Uterus (tissue), 4 donors: Measurements from ENCODE around the gene PRPF19. TPM values are rescaled to one million over a fixed set of nuclear protein-coding genes. Genes with fewer than 3 reads are reported as not detected.

Experiments used
- DNase-seq, 2 donors: peaks; one replicate each; pipeline ENCODE4 v3.0.0-alpha.2; 2019 to 2020
- H3K27ac ChIP-seq, 2 donors: fragments of 200-600 bp; sonication (generic); 1 replicate in 1 of 2; 2 replicates in 1 of 2; pipeline ENCODE4 v1.5.1; 2016 to 2018
- H3K27me3 ChIP-seq, 2 donors: fragments of 200-600 bp; sonication (generic); one replicate each; pipeline ENCODE4 v1.5.1; 2018 to 2019; ENCODE audit warnings: control low read depth in 1 of 2
- H3K36me3 ChIP-seq, 2 donors: fragments of 200-600 bp; sonication (generic); one replicate each; pipeline ENCODE4 v1.5.1; 2019; ENCODE audit warnings: control low read depth in 1 of 2
- H3K4me1 ChIP-seq, 2 donors: fragments of 200-600 bp; sonication (generic); one replicate each; pipeline ENCODE4 v1.5.1; 2018 to 2019; ENCODE audit warnings: control low read depth in 1 of 2
- H3K4me3 ChIP-seq, 2 donors: fragments of 200-600 bp; sonication (generic); 1 replicate in 1 of 2; 2 replicates in 1 of 2; pipeline ENCODE4 v1.5.1; 2018 to 2019; ENCODE audit warnings: mild to moderate bottlenecking in 1 of 2
- H3K9me3 ChIP-seq, 2 donors: fragments of 200-600 bp; sonication (generic); one replicate each; pipeline ENCODE4 v1.5.1; 2019; ENCODE audit warnings: control low read depth in 1 of 2
- CTCF ChIP-seq, 4 experiments: fragments of 200-600 bp in 2 of 4; fragments of 450-650 bp in 2 of 4; sonication (generic) in 2 of 4; IDR thresholded peaks; one replicate each; pipeline ENCODE4 v1.5.1; 2016 to 2019; ENCODE audit warnings: antibody characterized with exemption in 4 of 4, mild to moderate bottlenecking in 2 of 4, moderate library complexity in 1 of 4
- POLR2A ChIP-seq, 2 donors: fragments of 450-650 bp; IDR thresholded peaks; one replicate each; pipeline ENCODE4 v1.6.1; 2016; ENCODE audit warnings: antibody characterized with exemption in 2 of 2, mild to moderate bottlenecking in 1 of 2, moderate library complexity in 1 of 2
- intact Hi-C: fragments of 100-400 bp; cut with DNase I; formaldehyde crosslinking; loops from one replicate; pipeline ENCODE4 v1.15.1; 2023; ENCODE audit warnings: low total_unique reads
- total RNA-seq, 4 donors: library from RNA; depleted of rRNA in 3 of 4; stranded (reverse); fragments of >200 nt in 3 of 4; gene quantifications; one replicate each; pipeline versions ENCODE4 v1.1.0 to v1.2.4, GENCODE V29; 2014 to 2023
- donor health status: DM: yes; HTN: yes; CAD: no.

The PRPF19 gene
- total RNA-seq, 4 donors from 2014 or later: 19.4 to 70.1 (median 50.2) TPM

DNA sequence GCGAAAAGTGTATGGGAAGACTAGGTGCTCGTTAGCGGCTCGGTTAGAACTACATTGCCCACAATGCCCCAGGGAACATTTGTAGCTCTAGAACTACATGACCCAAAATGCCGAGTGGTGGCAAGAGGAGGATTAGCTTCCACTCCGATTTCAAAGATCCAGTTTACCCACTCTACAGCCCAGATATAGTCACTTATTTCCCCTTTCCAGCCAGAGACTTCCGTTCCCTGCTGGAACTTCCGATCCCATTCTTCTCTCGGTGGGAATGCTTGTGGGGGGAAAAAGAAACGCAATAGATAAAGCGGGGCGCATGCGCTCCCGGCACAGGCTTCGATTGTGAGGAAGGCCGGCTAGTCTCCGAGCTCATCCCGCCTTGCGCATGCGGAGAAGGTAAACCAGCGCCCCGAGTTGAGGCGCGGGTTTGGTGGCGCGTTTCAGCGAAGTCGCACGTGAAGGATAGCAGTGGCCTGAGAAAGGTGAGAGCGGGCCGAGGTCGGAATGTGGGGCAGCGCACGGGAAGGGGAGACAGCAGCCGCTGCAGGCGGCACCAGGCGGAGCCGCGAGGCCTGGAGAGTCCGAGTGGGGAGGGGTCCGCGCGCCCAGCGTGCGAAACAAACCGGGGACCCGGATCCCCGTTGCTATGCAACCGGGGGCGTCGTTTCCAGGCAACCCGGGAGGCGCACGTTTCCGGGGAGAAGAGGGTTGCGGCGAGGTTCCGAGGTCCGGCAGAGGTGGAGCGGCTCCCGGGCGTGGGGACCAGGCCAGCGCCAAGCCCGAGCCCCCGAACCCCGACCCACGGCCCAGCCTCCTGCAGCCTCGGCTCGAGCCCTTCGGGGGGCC is 7.6 kb upstream of the PRPF19 start, which contains the start of gene TMEM109:
TMEM109 (plus strand) TSS at position 366 of the 840 bp plus-strand sequence. CDS start 5,536 bp downstream, outside the sequence.
- Histone ChIP-seq H3K9me3 (no peaks in the 10 kb centered on the region), H3K4me1 (peaks cover 11 to 17% of the 10 kb centered on the region in 2 donors), H3K27me3 (no peaks in the 10 kb centered on the region), H3K4me3 (peak within 1 kb of the TSS; percentile 63 to 96), H3K27ac (peak within 1 kb of the TSS; percentile 91 to 95), H3K36me3 (no peaks in the 10 kb centered on the region)
- TF ChIP-seq POLR2A (IDR thresholded peaks at IDR 0.05): peak; percentile 59 to 70
- peak in 2 of 4 experiments; percentile 1 to 15 for TF ChIP-seq CTCF (IDR thresholded peaks at IDR 0.05)
- peak; percentile 87 to 88 for DNase-seq
- intact Hi-C loops: loop anchor here (5.0 kb wide), 1 partner anchor 72 kb away; the partner anchor contains the start of gene CCDC86

- DNase-seq: no peak
- H3K4me3 ChIP-seq: peak overlapping the region in 1 of 2 donors; percentile 96
- intact Hi-C loops: loop anchor here (5.0 kb wide), 1 partner anchor 71 kb away; the partner anchor contains the start of gene CCDC86
- no peaks in the 10 kb centered on the region for H3K27me3 ChIP-seq
- TF ChIP-seq POLR2A (IDR thresholded peaks at IDR 0.05) (no peak), CTCF (IDR thresholded peaks at IDR 0.05) (no peak)
- peak overlapping the region; percentile 91 to 95 for H3K27ac ChIP-seq
- peaks cover 11 to 17% of the 10 kb centered on the region in 2 donors for H3K4me1 ChIP-seq
- no peaks in the 10 kb centered on the region for H3K9me3 ChIP-seq
- H3K36me3 ChIP-seq: no peaks in the 10 kb centered on the region
These were observed 6.6 kb upstream of the PRPF19 start for GRCh38 chr11:60912851-60913528.

DNA sequence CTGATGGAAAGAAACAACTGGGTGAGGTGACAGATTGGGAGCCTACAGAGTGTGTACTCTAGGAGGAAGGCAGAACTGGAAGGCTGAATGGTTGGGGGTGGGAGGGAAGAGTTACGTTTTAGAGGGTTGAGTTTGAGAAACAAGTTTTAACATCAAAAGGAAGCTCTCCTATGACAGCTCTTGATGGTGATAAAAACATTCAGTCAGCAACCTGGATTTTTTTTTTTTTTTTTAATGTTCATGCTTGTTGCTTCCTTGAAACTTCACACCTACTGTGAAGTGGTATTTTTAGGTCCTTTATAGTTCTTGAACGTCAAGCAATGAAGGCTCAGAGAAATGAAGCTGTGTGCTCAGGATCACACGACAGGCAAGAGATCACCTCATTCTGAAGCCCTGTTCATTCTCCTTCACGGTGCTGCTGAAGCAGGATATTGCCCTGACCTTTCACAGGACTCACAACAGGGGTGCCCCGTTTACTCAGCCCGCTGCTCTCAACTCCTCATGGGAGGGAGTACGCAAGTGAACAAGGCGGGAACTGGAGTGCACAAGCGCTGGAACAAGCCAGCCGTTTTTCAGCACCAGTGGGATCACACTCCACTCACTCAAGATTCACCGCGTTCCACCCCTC is 6.0 kb upstream of the PRPF19 start:
- TF ChIP-seq POLR2A (IDR thresholded peaks at IDR 0.05): no peak
- TF ChIP-seq CTCF (IDR thresholded peaks at IDR 0.05): no peak
- Histone ChIP-seq H3K36me3 (no peaks in the 10 kb centered on the region), H3K4me1 (peaks cover 11 to 14% of the 10 kb centered on the region in 2 donors), H3K27me3 (no peaks in the 10 kb centered on the region), H3K9me3 (no peaks in the 10 kb centered on the region), H3K4me3 (no peak overlapping the region), H3K27ac (peak overlapping the region in 1 of 2 donors; percentile 91)
- no peak for DNase-seq
- intact Hi-C loops: loop anchor here (5.0 kb wide), 1 partner anchor 70 kb away; the partner anchor contains the start of gene CCDC86

DNA sequence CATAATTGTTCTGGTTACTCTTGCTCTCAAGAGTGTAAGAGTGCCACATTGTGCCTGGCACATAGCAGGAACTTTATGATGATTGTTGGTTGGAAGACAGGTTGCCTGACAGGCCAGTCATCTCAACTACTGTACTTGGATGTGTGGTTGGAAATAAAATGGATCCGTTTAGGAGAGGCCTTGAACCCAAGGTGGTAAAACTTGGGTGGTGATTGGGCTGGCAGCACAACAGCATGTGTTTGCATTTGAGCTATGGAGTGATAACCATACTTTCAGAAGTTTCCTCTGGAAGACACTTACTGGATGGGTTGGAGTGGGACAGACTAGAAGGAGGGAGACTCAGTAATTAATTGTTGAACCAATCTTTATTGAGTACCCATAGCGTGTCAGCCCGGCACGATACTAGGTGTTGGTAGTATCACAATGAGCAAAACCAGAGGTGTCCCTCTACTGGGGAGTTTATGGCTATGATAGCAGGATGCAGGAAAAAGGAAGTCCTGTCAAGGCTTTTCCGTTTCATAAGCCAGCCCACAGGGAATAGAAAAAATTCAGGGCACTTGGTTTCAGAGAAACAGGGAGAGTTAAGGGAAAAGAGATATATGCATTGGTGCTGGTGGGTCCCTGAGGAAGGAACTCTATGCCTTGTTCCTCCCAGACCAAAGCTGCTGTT is 4.5 kb upstream of the PRPF19 start:
- H3K4me1 ChIP-seq: peaks cover under 1 to 4% of the 10 kb centered on the region in 2 donors
- H3K36me3 ChIP-seq: no peaks in the 10 kb centered on the region

More for the DNA sequence above, 4.5 kb upstream of the PRPF19 start:
- DNase-seq: no peak
- no peak for TF ChIP-seq CTCF (IDR thresholded peaks at IDR 0.05)
- Histone ChIP-seq H3K4me3 (no peak overlapping the region), H3K27ac (no peak overlapping the region), H3K9me3 (no peaks in the 10 kb centered on the region), H3K27me3 (no peaks in the 10 kb centered on the region)
- intact Hi-C loops: loop anchor here (5.0 kb wide), 1 partner anchor 69 kb away; the partner anchor contains the start of gene CCDC86
